HG03025 (cell line): ENCODE measurements around the gene GGNBP2.
"Not testable (repeated sequence)": the region's sequence is repeated elsewhere in the genome, so short reads cannot be mapped to it uniquely, and the experiment has no call there.

Source experiments
- ATAC-seq: cut with Tn5 transposase; IDR thresholded peaks from one replicate; pipeline ENCODE4 v1.9.1; 2021; ENCODE audit warnings: mild to moderate bottlenecking, moderate library complexity; ENCODE audit not compliant: unreplicated experiment, low FRiP score

Gene GGNBP2, protein sequence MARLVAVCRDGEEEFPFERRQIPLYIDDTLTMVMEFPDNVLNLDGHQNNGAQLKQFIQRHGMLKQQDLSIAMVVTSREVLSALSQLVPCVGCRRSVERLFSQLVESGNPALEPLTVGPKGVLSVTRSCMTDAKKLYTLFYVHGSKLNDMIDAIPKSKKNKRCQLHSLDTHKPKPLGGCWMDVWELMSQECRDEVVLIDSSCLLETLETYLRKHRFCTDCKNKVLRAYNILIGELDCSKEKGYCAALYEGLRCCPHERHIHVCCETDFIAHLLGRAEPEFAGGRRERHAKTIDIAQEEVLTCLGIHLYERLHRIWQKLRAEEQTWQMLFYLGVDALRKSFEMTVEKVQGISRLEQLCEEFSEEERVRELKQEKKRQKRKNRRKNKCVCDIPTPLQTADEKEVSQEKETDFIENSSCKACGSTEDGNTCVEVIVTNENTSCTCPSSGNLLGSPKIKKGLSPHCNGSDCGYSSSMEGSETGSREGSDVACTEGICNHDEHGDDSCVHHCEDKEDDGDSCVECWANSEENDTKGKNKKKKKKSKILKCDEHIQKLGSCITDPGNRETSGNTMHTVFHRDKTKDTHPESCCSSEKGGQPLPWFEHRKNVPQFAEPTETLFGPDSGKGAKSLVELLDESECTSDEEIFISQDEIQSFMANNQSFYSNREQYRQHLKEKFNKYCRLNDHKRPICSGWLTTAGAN

GRCh38 chr17:36544307-36545076, at the start of gene GGNBP2:
GGNBP2 (plus strand) TSS chr17:36544919; CDS start chr17:36545725, 806 bp downstream.
- peak; percentile 42 for ATAC-seq

- no peak for ATAC-seq
Measured at GRCh38 chr17:36495076-36495578, 49.6 kb upstream of the GGNBP2 start.

GRCh38 chr17:36496018-36496789, 48.5 kb upstream of the GGNBP2 start:
- no peak for ATAC-seq

DNA sequence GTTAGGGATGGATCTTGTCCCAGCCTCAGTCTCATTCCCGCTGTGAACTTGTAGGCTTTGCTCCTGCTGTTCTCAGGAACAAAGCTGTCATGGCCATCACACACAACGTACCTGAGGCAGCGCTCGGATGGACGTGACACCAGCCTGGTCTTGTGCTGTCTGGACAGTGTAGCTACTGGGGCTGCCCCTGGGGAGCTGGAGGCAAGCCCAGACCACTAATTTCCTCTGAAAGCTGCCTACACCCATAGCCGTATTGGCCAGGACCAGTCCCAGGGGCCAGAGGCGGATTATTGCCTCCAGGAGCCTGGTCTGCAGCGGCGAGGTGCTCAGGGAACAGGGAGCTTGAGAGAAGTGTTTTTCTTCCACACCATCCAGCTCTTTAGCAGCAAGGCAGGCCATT, 46.6 kb upstream of the GGNBP2 start:
- ATAC-seq, result no peak

- no peak for ATAC-seq
Measured at GRCh38 chr17:36498560-36499300, 46.0 kb upstream of the GGNBP2 start.

DNA sequence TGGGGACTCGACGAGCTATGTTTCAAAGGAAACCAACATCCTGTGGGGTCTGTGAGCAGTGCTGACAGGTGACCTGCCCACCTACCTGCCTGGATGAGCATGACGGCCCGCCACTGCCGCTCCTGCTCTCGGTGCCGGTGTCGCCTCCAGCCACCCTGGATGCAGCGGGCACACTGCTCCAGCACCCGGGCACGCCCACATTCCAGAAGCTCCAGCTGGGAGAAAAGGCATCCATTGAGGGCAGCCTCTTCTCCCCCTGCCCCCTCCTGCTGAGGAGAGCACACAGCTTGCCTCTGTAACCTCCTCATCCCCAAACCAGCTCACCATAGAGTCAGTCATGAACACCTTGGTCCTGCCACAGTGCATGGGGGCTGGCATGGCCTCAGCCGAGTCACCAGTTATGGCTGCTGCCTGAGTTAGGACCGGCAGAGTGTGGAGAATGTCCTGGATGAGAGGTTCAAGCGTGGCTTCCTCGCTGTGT, 43.9 kb upstream of the GGNBP2 start:
- no peak for ATAC-seq

DNA sequence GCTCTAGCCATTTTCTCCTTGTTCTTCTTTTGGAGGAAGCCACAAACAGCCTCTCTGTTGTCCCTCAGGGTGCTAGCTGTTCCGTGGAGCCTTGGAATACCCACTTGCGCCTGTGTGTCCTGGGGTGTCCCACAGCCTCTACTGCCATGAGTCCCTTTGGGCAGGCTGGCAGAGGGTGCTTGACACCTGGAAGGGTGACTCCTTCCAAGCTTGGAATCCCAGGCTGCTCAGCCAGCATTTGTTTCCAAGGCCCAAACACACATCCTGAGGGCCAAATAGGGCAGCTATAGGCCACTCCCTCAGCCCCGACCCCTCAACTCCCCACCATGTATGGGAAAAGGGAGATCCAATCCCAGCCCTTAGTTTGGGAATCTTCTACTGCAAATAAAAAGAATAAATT, 43.4 kb upstream of the GGNBP2 start:
- no peak for ATAC-seq

GRCh38 chr17:36501963-36502362, 42.8 kb upstream of the GGNBP2 start:
- ATAC-seq, result no peak

DNA sequence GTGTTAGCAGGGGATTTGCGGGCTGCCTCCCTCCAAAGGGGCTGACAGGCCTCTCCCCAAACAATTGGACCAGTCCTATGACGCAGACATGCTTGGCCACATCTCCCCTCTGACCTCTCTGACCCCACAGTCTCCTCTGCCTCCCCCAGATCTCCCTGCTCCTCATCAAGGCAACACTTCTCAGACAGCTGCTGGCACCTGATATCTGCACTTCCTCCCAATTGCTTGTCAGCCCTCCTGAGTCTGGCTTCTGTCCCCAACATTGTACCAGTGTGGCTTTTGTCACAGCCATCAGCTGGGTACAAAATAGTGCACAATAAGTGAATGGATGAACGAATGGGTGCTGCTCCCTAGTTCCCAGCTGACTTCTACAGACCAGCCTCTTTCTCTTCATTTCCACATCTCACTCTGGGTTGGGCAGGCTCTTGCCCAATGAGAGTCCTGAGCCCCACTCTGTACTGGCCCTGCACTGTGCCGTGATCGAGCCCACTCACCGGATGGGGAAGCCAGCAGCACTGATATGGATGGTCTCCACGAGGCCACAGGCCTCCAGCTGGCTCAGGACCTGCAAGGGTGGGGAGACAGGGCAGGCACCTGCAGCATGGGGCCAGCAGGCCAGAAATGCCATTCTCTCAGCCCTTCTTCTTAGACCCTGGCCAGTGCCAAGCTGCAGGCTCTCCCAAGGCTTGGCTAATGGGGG, 41.1 kb upstream of the GGNBP2 start:
- no peak for ATAC-seq

GRCh38 chr17:36504156-36504545, 40.6 kb upstream of the GGNBP2 start:
- ATAC-seq, result no peak

- no peak for ATAC-seq
Measured at GRCh38 chr17:36505171-36505570, 39.5 kb upstream of the GGNBP2 start.

- no peak for ATAC-seq
Measured at GRCh38 chr17:36506249-36506826, 38.4 kb upstream of the GGNBP2 start.

GRCh38 chr17:36506831-36507230, 37.9 kb upstream of the GGNBP2 start:
- no peak for ATAC-seq

DNA sequence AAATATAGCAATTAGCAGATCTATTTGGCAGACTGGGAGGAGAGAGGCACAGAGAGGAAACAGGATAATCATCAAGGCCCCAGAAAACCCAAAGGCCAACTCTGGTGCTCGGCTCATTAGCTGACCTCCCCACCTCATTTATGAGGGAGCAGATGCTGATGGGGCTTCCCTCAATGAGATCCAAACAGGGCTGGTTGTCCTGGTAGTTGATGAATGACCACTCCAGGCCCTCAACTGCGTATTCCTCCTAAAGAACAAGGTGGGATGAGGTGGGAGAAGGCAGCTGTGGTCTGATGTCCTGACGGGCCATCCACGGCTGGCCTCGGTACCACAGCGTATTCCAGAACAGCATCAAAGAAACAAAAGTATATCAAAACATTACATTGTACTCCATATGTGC, 37.5 kb upstream of the GGNBP2 start:
- ATAC-seq, result no peak

- ATAC-seq, result not testable (repeated sequence)
Measured at GRCh38 chr17:36508439-36508838, 36.3 kb upstream of the GGNBP2 start.

DNA sequence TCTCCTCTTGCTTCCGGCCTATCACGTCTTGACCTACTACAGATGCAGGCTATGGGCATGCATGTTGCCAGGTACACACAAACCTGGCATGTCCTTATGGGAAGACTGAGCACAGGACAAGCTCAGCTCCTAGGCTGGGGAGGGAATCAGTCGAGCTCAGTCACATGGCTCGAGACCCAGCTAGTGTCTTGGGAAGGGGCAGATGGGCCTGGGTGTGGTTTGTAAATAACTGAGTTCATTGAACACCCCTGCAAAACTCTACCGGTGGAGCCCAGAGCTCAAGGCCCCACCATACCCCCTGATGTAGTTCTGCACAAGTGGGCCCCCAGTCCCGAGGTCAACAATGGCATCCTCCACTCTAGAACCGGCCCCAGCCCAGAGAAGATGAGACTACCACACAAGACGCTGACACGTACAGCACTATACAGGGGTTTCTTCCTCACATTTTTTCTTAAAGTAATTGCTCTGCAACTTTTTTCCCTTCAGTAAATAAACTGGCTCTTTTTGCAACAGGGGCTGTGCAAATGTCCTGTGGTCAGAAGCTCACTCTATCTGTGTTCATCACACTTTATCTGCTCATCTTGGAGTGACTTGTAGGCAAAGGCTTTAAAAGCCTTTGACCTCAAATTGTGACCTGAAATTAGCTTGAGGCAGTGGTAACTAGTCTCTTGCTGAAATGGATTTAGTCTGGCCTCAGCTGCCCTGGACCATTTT, 35.3 kb upstream of the GGNBP2 start:
- ATAC-seq, result no peak

- no peak for ATAC-seq
Measured at GRCh38 chr17:36510636-36511035, 34.1 kb upstream of the GGNBP2 start.

DNA sequence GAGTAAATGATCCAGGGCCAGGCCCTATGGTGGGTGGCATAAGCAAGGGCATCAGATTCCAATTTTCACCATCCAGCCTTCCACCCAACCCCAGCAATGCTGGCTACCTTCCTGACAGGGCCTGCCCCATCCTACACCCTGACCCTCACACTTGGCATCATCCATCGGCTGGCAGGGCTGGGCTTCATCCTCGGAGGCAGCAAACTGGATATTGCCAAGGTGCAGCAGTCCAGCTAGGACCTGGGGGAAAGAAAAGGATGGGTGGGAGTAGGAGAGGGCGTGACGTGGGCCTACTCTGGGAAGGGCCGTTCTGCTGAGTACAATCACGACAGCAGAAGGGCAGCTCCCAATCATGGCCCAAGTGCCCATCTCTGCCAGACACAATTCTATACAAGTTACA, 33.5 kb upstream of the GGNBP2 start:
- ATAC-seq, result no peak
